ENCODE data around the gene S1PR3. TPM values are rescaled to one million over a fixed set of nuclear protein-coding genes. Genes with fewer than 3 reads are reported as not detected.

S1PR3 gene
- polyA plus RNA-seq, 1 experiment: 33.1 TPM

- POLR2A ChIA-PET: no interaction called here
- Histone ChIP-seq H3K4me3 (ENCODE audit: low read depth, low read length) (no peak overlapping the region), H3K27me3 (ENCODE audit: control insufficient read depth, insufficient read depth, low read length) (peaks cover 5% of the 10 kb centered on the region), H3K27ac (ENCODE audit: low read depth, low read length) (no peak overlapping the region), H3K9me3 (ENCODE audit: control insufficient read depth, insufficient read depth, low read length) (peaks cover 18% of the 10 kb centered on the region)
- DNase-seq (ENCODE audit: low read depth, low spot score): no peak
- TF ChIP-seq CTCF (IDR thresholded peaks at IDR 0.05; ENCODE audit: low read depth, low read length): no peak
- CTCF ChIA-PET: interaction anchor here (1.3 kb wide), 1 partner anchor 25 kb away, joined by 3 read pairs; no protein-coding TSS in a partner anchor
Observed at GRCh38 chr9:88975966-88976889, 15.0 kb upstream of the S1PR3 start.

GRCh38 chr9:88976890-88977257, 14.4 kb upstream of the S1PR3 start:
- DNase-seq (ENCODE audit: low read depth, low spot score): no peak
- Histone ChIP-seq H3K27me3 (ENCODE audit: control insufficient read depth, insufficient read depth, low read length) (peaks cover 2% of the 10 kb centered on the region), H3K9me3 (ENCODE audit: control insufficient read depth, insufficient read depth, low read length) (peaks cover 12% of the 10 kb centered on the region), H3K4me3 (ENCODE audit: low read depth, low read length) (no peak overlapping the region), H3K27ac (ENCODE audit: low read depth, low read length) (no peak overlapping the region)
- no peak for TF ChIP-seq CTCF (IDR thresholded peaks at IDR 0.05; ENCODE audit: low read depth, low read length)
- POLR2A ChIA-PET: no interaction called here
- CTCF ChIA-PET: interaction anchor here (1.3 kb wide), 1 partner anchor 24 kb away, joined by 3 read pairs; no protein-coding TSS in a partner anchor

- Histone ChIP-seq H3K27me3 (ENCODE audit: control insufficient read depth, insufficient read depth, low read length) (peaks cover 2% of the 10 kb centered on the region), H3K9me3 (ENCODE audit: control insufficient read depth, insufficient read depth, low read length) (peaks cover 6% of the 10 kb centered on the region), H3K27ac (ENCODE audit: low read depth, low read length) (no peak overlapping the region), H3K4me3 (ENCODE audit: low read depth, low read length) (no peak overlapping the region)
- no peak for DNase-seq (ENCODE audit: low read depth, low spot score)
- POLR2A ChIA-PET: no interaction called here
- CTCF ChIA-PET: no interaction called here
- TF ChIP-seq CTCF (IDR thresholded peaks at IDR 0.05; ENCODE audit: low read depth, low read length): no peak
Observed at GRCh38 chr9:88978034-88978433, 13.2 kb upstream of the S1PR3 start.

- Histone ChIP-seq H3K27me3 (ENCODE audit: control insufficient read depth, insufficient read depth, low read length) (peaks cover 2% of the 10 kb centered on the region), H3K27ac (ENCODE audit: low read depth, low read length) (no peak overlapping the region), H3K4me3 (ENCODE audit: low read depth, low read length) (no peak overlapping the region), H3K9me3 (ENCODE audit: control insufficient read depth, insufficient read depth, low read length) (no peaks in the 10 kb centered on the region)
- POLR2A ChIA-PET: no interaction called here
- no peak for DNase-seq (ENCODE audit: low read depth, low spot score)
- no peak for TF ChIP-seq CTCF (IDR thresholded peaks at IDR 0.05; ENCODE audit: low read depth, low read length)
- CTCF ChIA-PET: interaction anchor here (0.6 kb wide), 2 partner anchors 19 to 445 kb away, joined by 3 read pairs; no protein-coding TSS in a partner anchor
Observed at GRCh38 chr9:88979021-88979420, 12.2 kb upstream of the S1PR3 start.

GRCh38 chr9:88979791-88980190, 11.5 kb upstream of the S1PR3 start:
- no peak for TF ChIP-seq CTCF (IDR thresholded peaks at IDR 0.05; ENCODE audit: low read depth, low read length)
- POLR2A ChIA-PET: no interaction called here
- Histone ChIP-seq H3K9me3 (ENCODE audit: control insufficient read depth, insufficient read depth, low read length) (no peaks in the 10 kb centered on the region), H3K4me3 (ENCODE audit: low read depth, low read length) (no peak overlapping the region), H3K27ac (ENCODE audit: low read depth, low read length) (no peak overlapping the region), H3K27me3 (ENCODE audit: control insufficient read depth, insufficient read depth, low read length) (peaks cover 2% of the 10 kb centered on the region)
- DNase-seq (ENCODE audit: low read depth, low spot score): no peak
- CTCF ChIA-PET: interaction anchor here (0.6 to 0.7 kb wide), 2 partner anchors 23 to 446 kb away, joined by 3 read pairs; no protein-coding TSS in a partner anchor
